ENCODE data around the gene ALDH1A1.

ALDH1A1 gene

DNA sequence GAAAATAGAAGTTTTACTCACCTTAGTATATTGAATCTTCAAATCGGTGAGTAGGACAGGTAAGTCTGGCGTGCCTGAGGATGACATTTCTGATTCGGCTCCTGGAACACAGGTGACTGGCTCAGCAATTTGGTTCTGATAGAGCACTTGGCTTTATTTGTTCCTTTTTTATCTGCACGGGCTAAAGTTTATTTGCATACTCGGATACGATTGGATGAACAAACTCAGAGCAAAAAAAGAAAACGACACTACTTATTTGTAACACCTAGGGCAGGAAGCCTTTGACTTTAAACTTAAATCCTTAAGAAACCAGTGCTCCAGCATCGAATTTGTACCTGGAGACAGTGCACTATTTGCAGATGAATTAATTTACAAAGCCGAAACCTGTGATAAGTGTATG, at the start of gene ALDH1A1:
Gene ALDH1A1 (minus strand): TSS at position 140 of the 400 bp plus-strand sequence. CDS start 53 bp downstream, at position 87.
- DNase-seq = no peak

DNA sequence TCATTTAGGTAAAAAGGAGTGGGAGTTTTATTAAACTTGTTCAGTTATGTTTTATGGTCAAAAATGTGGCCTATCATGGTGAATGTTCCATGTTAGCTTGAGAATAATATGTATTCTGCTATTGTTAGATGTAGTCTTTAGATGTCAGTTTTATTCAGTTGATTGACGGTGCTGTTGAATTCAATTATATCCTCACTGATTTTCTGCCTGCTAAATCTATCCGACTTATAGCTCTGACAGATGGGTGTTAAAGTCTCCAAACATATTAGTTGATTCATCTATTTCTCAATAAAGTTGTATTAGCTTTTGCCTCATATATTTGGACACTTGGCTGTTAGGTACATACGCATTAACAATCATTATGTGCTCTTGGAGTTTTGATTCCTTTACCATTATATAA, 49.0 kb upstream of the ALDH1A1 start:
- DNase-seq = no peak

DNA sequence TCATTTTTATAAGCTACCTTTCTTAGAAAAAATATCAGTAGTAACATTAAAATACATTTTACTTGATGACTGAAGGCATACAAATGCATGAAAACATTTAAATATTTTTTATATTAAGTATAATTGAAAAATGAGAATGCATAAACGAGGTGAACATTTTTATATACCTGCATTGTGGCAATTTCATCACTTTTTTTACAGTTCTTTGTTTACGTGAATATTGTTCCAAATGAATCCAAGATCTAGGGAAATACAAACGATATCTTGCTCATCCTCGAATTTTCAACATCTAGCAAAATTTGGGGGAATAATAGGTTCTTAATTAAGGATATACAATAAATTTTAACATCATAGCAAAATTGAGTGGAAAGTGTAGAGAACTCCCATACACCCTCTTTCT, 45.5 kb upstream of the ALDH1A1 start:
- no peak for DNase-seq

DNA sequence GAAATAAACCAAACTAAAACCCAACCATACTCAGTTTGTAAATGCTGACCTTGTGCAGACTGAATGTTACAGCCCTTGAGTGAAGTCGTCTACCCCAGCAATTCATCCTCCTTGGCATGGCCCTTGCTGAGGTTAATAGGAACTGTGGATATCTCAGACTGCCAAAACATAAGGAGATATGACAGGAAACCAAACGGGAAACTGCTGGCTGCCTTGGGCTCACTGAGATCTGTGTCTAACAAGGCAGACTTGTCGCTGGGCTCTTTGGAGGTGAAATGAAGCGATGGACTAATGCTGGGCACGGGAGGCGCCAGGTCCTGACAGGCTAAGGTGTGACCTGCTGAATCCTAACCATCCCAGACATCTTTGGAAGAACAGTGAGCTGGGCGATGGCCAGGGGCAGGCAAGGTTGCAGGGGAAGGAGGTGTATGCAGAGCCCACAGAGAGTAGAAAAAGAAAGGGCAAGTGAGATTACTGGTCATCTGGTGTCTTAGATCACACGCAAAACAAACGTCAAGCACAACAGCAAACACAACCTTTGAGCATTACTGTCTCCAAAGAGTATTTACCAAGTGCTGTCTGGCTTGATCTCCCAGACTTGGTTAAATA, 44.6 kb upstream of the ALDH1A1 start:
- DNase-seq = no peak

DNA sequence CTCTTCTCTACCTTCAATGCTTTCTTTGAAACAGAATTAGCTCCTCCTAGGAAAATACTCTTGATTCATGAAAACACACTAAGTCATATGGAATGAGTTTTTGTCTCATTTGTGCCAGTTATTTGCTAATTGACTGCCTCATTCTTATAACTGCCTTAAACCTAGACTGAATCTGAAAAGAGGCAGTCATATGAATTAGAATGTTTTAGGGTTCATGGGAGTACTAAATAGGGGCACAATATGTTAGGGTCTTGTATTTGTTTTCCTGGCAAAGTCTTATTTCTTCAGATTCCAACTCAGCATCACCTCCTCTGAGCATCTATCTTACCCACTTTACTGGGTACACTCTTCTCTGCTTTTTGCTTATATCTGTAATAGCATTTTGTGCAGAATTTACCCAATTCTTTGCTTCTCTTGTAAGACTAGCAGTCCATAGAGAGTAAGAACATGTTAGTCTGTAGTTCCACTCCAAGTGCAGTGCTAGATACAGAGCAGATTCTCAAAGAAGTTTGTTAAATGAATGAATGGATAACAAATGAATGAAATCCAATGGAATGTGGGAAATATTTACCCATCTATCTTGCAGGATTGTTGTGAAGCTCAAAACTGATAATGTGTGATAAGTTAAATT, 43.9 kb upstream of the ALDH1A1 start:
- DNase-seq = no peak

DNA sequence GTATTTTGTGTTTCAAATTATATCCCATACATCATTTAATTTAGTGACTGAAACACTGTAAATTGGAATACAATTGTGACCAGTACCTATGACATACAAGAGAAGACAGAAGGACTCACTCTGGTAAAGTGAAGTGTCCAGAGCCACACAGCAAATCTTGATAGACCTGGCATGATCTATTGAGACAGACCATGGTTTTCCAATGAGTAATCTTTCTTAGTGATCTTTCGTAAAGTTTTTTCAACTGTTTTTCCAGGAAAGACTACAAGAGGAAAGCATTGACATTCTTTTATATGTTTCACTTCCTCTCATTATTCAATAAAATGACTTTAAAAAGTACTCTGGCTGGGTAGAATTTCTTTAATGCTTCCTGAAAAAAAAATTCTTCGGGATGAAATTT, 43.3 kb upstream of the ALDH1A1 start:
- DNase-seq = no peak

DNA sequence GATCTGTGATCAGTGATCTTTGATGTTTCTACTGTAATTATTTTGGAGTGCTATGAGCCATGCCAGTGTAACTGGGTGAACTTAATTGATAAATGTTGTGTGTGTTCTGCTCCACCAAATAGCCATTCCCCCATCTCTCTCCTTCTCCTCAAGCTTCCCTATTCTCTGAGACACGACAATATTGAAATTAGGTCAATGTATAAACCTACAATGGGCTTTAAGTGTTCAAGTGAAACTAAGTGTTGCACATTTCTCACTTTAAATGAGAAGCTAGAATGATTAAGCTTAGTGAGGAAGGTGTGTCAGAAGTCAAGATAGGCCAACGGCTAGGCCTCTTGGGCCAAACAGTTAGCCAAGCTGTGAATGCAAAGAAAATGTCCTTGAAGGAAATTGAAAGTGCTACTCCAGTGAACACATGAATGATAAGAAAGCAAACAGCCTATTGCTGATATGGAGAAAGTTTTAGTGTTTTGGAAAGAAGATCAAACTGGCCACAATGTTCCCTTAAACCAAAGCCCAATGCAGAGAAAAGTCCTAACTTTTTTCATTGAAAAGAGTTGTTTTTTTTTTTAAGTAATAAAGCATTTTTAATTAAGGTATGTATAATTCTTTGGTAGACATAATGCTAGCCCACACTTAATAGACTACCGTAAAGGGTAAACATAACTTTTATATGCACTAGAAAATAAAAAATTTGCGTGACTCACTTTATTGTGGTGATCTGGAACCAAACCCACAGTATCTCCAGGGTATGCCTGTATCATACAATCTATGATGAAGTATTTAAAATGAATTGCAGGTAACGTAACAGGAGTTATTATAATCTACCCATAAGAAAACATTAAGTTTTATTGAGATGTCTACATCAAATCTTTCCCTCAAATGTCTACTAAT, 42.5 kb upstream of the ALDH1A1 start:
- DNase-seq = no peak

DNA sequence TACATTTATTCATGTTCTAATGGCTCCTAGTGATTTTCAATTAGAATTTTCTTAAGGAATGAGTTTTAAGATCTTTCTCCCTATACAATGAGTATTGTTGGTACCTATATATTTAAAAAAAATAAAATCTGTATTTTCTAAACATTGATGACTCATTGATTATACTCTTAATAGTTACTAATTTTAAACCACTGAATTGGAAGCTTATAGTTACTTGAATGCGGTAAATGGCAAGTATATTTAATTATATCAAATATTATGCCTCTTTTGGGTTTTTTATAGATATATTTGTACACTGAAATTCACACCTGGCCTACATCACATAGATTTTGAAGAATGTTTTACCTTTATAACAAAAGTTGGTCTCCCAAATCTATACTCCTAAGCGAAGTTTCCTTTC, 38.9 kb upstream of the ALDH1A1 start:
- DNase-seq = no peak

DNA sequence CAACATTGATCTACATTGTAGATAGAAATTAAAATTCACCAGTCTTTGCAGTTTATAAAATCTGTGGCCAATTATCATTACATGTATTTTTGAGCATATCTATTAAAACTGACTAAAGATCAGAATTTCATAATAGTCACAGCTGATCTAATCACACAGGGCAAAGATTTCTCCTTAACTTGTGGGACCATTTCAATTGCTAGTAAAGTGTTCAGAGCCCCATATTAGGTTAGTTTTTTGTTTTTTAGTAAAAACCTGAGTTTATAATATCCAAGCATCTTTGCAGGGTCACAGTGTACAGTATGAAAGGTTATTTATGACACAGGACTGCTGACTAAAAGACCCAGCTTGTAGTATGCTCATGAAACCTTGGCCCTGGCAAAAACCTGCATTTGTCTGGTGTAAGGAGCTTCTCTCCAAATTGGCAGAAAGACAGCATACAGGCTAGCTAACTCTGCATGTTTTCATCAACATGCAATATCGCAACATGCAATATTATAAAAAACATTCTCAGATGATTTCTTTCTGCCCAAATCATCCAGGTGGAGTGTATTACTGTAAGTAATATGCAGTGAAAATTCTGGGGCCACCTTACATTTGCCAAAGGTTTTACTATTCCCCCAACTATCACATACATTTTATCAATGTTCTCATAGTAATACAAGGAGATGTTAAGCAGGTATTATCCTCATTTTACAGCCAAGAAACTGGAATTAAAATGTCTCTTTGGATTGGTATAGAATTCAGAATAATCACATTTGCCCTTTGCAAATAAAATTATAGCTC, 37.7 kb upstream of the ALDH1A1 start:
- DNase-seq = no peak

DNA sequence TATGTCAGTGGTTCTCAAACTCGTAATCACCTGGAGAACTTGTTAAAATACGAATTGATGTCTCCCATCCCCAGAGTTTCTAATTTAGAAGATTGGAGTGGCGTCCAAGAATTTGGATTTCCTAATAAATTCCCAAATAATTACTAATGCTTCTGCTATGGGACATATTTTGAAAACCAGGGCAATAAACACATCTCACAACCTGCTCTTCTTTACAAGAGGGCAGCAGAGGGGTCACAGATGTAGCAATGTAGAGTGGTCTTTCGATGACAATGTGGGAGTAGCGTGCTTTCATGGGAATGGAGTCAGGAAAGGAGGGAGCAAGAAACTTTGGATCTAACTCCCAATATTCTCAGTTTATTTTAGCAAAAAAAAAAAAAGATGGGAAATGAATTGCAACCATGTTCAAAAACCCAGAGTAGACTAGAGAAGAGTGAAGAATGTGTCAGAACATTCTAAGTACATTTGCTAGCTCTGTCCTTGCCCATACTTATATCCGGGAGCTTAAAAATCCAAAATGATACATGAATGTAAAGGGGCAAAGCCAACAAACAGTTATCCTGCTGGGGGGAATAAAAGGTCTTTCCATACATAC, 33.8 kb upstream of the ALDH1A1 start:
- DNase-seq = no peak

DNA sequence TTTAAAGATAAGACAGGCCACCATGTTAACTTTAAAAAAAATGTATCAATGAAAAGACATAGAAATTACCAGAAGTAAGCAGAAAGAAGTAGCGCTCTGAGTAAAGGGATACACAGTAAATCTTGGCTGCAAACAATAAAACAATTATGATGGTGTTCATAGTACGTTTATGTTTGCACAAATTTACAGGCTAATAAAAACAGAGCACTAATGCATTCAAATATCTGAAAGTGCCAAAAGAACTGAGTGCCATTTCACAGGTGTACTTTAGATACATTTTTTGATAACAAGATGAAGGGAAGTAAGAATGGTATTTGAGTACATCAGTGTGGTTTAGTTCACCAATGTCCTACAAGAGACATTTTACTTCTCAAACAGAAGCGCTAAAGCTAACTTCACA, 32.9 kb upstream of the ALDH1A1 start:
- DNase-seq = no peak

DNA sequence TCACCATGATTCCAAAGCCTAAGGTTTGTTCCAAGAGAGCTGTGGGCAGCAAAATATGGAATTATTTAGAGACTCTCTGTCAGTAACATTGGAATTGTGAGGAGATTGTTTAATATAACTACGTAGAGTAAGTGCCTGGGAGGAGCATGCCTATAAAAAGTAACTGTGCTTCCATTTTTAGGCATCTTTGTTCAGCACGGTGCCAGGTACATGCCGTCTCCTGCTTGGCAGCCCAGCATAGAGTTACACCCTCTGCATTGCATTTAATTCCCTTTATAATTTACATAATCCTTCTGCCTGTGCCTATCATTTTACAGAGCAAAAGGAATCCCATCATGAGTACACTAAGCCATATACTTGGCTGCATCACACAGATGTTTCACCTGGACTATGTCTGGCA, 32.1 kb upstream of the ALDH1A1 start:
- DNase-seq = no peak

DNA sequence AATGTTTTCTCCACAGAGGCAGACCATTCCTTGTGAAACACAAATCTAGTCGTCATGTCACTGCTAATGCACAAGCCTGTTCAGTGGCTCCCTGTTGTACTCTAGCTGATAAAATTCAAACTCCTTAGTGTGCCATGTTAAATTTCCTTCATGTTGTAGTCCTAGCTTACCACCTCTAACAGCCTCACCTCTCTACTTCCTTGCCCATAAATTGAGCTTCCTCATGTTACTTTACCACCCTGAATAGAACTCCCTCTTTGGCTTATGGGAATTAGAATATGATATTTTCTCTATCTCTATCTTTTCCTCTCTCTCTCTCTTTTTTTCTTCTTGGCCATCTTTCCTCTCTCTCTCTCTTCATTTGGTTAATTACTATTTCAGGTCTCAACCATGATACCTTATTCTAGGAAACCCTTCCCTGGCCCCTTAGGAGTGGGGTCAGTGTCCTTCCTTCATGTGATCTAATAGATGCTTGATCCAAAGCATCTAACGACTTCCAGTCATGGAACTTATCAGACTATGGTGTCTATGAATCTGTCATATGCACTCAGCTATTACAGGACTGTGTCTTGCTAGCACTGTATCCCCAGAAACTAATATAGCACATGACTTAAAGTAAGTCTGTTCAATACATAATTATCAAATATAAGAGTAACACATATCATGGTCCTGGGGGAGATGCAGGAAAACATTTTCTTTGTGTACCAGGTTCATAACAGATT, 31.5 kb upstream of the ALDH1A1 start:
- no peak for DNase-seq

DNA sequence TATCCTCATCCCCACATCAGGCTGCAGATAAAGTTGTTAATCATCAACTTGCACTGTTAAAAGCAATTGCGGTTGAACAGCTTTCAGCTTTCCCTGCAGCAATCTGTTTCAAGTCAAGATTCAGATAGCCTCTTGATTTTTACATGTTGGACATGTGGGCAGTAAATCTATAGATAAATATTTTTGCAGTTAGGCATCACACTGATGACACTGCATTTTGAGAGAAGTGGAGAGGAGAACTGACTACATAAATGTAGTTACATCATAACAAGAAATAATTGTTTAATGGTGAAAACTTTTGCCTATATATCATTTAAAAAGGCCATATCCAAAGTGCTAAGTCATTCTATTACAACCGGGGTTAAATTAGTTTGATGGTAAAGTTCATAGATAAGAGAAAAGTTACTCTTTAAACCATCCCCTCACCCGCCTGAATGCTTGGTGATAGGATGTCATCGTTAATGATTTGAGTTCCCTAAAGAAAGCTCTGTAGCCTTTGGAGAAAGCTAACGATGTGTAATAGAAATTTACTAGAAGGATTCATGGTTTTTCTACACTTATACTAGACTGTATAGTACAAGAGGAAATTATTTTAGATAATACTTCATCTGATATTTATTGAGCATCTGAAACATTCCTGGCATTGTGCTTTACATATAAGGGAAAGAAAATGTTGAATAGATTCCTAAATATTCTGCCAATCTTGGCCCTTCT, 30.8 kb upstream of the ALDH1A1 start:
- no peak for DNase-seq

DNA sequence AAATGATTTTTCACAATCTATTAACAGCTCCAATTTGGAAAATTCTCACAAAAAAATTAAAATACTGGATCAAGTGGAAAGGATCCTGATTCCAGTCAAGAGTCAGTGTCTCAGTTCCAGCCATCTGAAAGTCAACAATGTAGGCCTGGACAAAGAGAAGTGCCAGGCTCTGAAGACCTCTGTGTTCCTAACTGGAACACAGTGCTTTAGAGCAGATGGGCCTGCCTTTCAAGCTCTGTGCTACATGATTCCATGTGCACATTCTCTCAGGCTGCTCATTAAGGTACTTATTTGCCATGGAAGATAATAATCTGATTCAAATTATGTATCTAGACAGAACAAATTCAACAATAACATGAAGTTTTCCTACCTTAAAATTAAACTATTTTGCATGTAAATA, 30.2 kb upstream of the ALDH1A1 start:
- DNase-seq = no peak

DNA sequence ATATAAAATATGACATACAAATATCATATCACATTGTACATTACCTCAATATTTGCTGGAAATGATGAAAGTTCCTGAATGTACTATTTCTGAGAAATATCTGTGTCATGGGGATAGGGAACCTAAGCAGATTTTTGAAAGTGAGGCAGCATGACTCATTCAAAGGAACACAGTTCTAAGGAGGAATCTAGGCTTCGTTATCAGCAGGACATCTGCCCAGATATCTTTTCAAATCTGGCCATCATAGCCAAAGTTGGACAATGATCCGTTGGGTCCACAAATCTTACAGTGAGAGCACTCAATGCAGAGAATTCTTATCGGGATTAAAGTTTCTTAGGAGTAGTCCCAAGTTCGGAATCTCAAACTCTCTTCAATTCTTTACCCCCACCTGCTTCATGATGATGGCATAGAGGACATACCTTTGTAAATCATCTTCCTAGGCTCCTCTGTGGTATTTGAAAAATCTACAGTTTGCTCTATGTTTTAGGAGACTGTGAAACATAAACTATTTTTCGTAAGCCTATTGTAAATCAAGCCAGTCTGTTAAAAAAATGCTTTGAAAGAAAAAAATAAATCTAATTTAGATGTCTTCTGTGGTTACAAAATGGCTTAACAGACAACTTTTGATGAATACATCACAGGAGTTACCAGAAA, 29.4 kb upstream of the ALDH1A1 start:
- DNase-seq = no peak

DNA sequence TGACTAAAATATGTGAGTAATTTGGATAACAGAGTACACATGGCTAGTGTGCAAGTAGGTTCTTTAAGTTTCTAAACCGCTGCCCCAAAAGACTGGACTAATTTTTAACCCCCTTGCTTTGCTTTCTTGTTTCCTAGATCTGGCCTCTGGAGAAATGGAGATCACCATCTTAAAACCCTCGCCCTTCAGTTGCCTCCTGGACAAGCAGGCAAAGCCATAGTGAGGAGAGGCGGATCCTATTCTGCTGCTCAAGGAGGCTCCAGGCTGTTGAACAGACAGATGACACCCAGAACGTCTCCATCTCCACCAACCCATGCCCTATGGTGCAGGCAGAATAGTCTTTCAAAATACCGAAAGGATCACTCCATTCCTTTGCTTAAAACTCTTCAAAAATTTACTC, 28.6 kb upstream of the ALDH1A1 start:
- DNase-seq = no peak

DNA sequence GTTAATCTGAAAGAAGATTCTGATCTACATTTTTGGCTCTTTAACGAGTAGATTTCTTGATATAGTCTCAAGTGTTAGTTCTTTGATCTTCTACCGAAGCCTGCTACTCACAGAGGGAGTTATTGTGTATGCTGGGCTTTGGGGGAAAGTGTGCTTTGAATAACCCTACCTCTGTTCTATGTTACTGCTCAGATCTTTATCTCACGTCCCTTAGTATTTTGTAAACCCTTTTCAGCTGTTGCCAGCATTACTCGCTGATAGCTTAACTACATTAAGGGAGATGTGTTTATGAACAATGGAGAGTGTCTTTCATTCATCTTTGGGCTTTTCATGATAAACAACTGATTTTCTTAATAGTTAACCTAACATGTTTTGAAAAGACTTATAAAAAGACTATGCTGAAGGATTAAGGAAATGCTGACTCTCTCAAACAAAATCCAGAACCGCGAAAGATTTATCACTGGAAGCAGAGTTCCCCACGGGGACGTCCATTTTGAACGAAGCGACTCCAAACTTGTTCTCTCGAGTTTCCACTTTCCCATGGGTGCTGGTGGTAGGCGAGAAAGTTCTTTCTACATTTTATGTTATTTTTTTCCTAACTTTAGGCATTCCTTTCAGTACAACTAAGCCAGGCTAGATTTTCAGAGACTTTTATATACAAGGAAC, 27.9 kb upstream of the ALDH1A1 start:
- no peak for DNase-seq

DNA sequence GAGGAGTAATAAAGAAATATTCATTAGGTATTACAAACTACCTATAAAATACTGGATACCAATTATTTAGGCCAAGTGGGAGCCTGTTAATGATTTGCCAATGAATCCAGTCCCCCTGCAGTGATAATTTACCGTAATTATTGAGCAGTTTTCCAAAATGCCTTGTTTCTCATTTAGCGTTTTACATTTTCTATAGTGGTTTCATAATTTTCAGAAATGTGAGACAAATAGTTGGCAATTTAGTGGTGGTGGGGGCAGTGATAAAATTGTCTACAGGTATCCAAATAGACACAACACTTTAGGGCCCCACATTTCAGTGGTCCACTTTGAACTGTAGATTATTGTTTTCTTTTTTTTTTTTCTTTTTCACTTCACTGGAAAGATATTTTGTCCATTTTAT, 27.3 kb upstream of the ALDH1A1 start:
- DNase-seq = no peak

DNA sequence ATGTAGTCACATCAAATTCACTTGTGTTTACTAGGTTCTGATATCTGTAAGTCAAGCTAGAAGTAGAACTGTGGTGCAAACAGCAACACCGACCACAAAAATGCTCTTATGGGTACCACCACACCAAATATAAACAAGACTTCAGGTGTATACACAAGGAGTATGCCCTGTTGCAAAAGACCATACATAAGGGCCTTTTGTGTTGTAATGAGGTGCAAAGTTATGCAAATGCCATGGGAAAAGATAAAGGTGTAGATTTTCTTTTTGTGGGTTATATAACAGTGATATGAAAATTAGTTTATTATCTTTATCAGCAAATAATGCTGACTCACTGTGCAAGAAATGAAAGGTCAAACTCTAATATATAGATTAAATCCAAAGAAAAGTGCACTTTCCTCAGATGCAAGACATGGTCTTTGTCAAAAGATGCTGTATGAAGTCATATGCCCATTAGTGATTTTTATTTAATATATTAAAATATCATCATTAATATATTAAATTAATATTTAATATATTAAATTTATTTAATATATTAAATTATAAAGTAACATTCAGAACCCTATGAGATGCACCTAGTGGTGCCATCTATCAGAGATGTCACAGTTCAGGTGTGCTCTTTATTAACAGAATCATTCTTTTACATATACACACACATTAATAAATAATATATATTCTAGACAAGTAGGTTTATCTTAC, 26.7 kb upstream of the ALDH1A1 start:
- no peak for DNase-seq

Data from activated CD4-positive, alpha-beta T cell treated with anti-CD3 and anti-CD28 coated beads, Interleukin-2, Interleukin-6, amounts not matched to agents 100 ng/mL and 50 ng/mL, durations not matched to agents 16 hours and 8 hours (primary cell).